ENCODE measurements around the gene DHX35. TPM values are rescaled to one million over a fixed set of nuclear protein-coding genes. Genes with fewer than 3 reads are reported as not detected.

Gene DHX35
- total RNA-seq, 4 donors from 2014 or later: 16.1 to 17.9 (median 16.4) TPM

DNA sequence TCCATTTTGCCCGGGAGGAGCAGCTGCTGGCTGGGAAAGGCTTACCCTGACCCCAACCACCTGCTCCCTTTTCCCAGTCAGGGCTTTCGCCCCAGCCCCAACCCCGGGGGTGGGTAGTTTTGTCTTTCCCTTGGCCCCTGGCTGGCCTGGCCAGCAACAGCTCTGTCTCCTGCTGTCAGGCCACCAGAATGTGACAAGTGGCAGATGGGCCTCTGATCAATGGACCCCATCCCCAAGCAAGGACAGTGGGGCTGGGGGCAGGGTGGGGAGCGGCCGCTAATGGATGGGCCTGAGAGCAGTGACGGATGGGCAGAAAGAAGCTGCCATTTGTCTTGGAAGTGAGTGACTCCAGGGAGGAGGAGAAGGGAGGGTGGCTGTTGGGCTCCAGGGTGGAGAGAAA is 121.6 kb downstream of the DHX35 start:
- Histone ChIP-seq H3K27me3 (no peaks in the 10 kb centered on the region), H3K27ac (no peak overlapping the region), H3K4me1 (no peaks in the 10 kb centered on the region), H3K36me3 (no peaks in the 10 kb centered on the region), H3K9me3 (no peaks in the 10 kb centered on the region), H3K4me3 (replicated peaks in 1 of 3) (no peak overlapping the region)
- 76 to 90% methylated on average over 6 of the region's 6 CpGs for WGBS, 2 donors
- DNase-seq: no peak
- intact Hi-C loops (cut with DNase I): loop anchor here (5.0 kb wide), 1 partner anchor 36 kb away; no protein-coding TSS in a partner anchor
- no peak for TF ChIP-seq POLR2A (IDR thresholded peaks at IDR 0.05)
- TF ChIP-seq, protein P1, sequence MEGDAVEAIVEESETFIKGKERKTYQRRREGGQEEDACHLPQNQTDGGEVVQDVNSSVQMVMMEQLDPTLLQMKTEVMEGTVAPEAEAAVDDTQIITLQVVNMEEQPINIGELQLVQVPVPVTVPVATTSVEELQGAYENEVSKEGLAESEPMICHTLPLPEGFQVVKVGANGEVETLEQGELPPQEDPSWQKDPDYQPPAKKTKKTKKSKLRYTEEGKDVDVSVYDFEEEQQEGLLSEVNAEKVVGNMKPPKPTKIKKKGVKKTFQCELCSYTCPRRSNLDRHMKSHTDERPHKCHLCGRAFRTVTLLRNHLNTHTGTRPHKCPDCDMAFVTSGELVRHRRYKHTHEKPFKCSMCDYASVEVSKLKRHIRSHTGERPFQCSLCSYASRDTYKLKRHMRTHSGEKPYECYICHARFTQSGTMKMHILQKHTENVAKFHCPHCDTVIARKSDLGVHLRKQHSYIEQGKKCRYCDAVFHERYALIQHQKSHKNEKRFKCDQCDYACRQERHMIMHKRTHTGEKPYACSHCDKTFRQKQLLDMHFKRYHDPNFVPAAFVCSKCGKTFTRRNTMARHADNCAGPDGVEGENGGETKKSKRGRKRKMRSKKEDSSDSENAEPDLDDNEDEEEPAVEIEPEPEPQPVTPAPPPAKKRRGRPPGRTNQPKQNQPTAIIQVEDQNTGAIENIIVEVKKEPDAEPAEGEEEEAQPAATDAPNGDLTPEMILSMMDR (IDR thresholded peaks at IDR 0.05): no peak

GRCh38 chr20:39089029-39089428 is 126.9 kb downstream of the DHX35 start:
- intact Hi-C loops (cut with DNase I): no loop called here
- H3K27ac ChIP-seq: no peak overlapping the region
- TF ChIP-seq, protein P1 (IDR thresholded peaks at IDR 0.05): no peak
- TF ChIP-seq POLR2A (IDR thresholded peaks at IDR 0.05): no peak
- 83 to 89% methylated on average over 1 of the region's 1 CpG for WGBS, 2 donors
- H3K4me3 ChIP-seq (replicated peaks in 1 of 3): no peak overlapping the region
- DNase-seq: no peak
- H3K4me1 ChIP-seq: no peaks in the 10 kb centered on the region
- H3K27me3 ChIP-seq: no peaks in the 10 kb centered on the region
- H3K9me3 ChIP-seq: no peaks in the 10 kb centered on the region
- no peaks in the 10 kb centered on the region for H3K36me3 ChIP-seq

Small RNAs within 50 kb of the gene (small RNA-seq; reads per million reads assigned to genes)
- not detected for gene AL023803.1

Other genes with a start within 250 kb of the DHX35 start
- gene SLC32A1, start 237.9 kb upstream of the DHX35 start, total RNA-seq: not detected
- gene ACTR5, start 213.9 kb upstream of the DHX35 start, total RNA-seq: 10 to 100 TPM in 2 of 4 donors, 1 to 10 TPM in 2; 6.9 to 14.4 (median 10.4) TPM
- gene PPP1R16B, start 156.6 kb upstream of the DHX35 start, total RNA-seq: 10 to 100 TPM in 2 of 4 donors, 1 to 10 TPM in 2; 6.3 to 14.4 (median 9.0) TPM
- 1 to 10 TPM in 1 of 4 donors, under 1 TPM in 3; 0.67 to 3.4 (median 0.86) TPM for gene FAM83D, start 35.9 kb upstream of the DHX35 start, total RNA-seq